Endodermal cell (in vitro differentiated cells): Measurements from ENCODE around the gene HSP90AA1. TPM values are rescaled to one million over a fixed set of nuclear protein-coding genes. Genes with fewer than 3 reads are reported as not detected.

Source experiments
- DNase-seq: peaks from one replicate; pipeline ENCODE4 v3.0.0-alpha.2; 2017
- H3K27ac ChIP-seq: 2 replicates; pipeline ENCODE4 v1.5.1; 2013; ENCODE audit warnings: mild to moderate bottlenecking, low read depth, low read length, moderate library complexity
- H3K27me3 ChIP-seq: 2 replicates; pipeline ENCODE4 v1.6.1; 2013; ENCODE audit warnings: mild to moderate bottlenecking, low read length, moderate library complexity; ENCODE audit not compliant: insufficient read depth, control insufficient read depth, poor library complexity, severe bottlenecking
- H3K36me3 ChIP-seq: 2 replicates; pipeline ENCODE4 v1.7.0; 2013; ENCODE audit warnings: mild to moderate bottlenecking, low read length, moderate library complexity; ENCODE audit not compliant: control insufficient read depth, insufficient read depth
- H3K4me1 ChIP-seq: one replicate; pipeline ENCODE4 v1.7.0; 2013; ENCODE audit warnings: low read length; ENCODE audit not compliant: control insufficient read depth, insufficient read depth
- H3K4me3 ChIP-seq: 2 replicates; pipeline ENCODE4 v1.5.1; 2013; ENCODE audit warnings: mild to moderate bottlenecking, low read length, moderate library complexity
- H3K9ac ChIP-seq: 2 replicates; pipeline ENCODE4 v1.6.1; 2013; ENCODE audit warnings: mild to moderate bottlenecking, low read length, moderate library complexity; ENCODE audit not compliant: poor library complexity, severe bottlenecking; ENCODE audit errors: extremely low read depth
- H3K9me3 ChIP-seq: 2 replicates; pipeline ENCODE4 v1.6.1; 2013; ENCODE audit warnings: mild to moderate bottlenecking, low read length, moderate library complexity; ENCODE audit not compliant: control insufficient read depth
- H3K27ac Mint-ChIP-seq: 2 replicates; pipeline ENCODE4 v1.8.0; 2020; ENCODE audit warnings: mixed read lengths
- H3K27me3 Mint-ChIP-seq: 2 replicates; pipeline ENCODE4 v1.8.0; 2021; ENCODE audit warnings: mild to moderate bottlenecking, mixed read lengths; ENCODE audit not compliant: insufficient read depth
- H3K36me3 Mint-ChIP-seq: 2 replicates; pipeline ENCODE4 v1.8.0; 2020; ENCODE audit warnings: low read depth, mixed read lengths
- H3K4me1 Mint-ChIP-seq: 2 replicates; pipeline ENCODE4 v1.8.0; 2020; ENCODE audit warnings: mixed read lengths
- H3K4me3 Mint-ChIP-seq: 2 replicates; pipeline ENCODE4 v1.8.0; 2020; ENCODE audit warnings: mild to moderate bottlenecking, moderate library complexity, mixed read lengths
- H3K9me3 Mint-ChIP-seq: 2 replicates; pipeline ENCODE4 v1.8.0; 2020; ENCODE audit warnings: mild to moderate bottlenecking, mixed read lengths
- CTCF ChIP-seq: fragments of 200-600 bp; sonication (generic); conservative IDR thresholded peaks from 2 replicates; pipeline ENCODE4 v1.5.0; 2021; ENCODE audit warnings: antibody characterized with exemption, mild to moderate bottlenecking
- WGBS, 2 experiments: methylation state at CpG; one replicate each; pipeline versions ENCODE4 v1.1.5 to v1.1.7; 2013; ENCODE audit warnings: missing lambda C conversion rate in 2 of 2, mixed read lengths in 1 of 2; ENCODE audit not compliant: insufficient coverage in 1 of 2, insufficient read length in 1 of 2; 5-methylcytosine and 5-hydroxymethylcytosine counted together
- total RNA-seq, 2 donors: library from RNA; stranded (reverse); fragmentation: NEBNext Ultra II Directional in 1 of 2; extraction: Animal tissue kit (Norgen Biotek cat#: 25700) in 1 of 2; gene quantifications; 2 replicates in 1 of 2; 3 replicates in 1 of 2; pipeline ENCODE4 v1.2.1, GENCODE V29; 2021

The HSP90AA1 gene
- total RNA-seq, 2 donors from 2014 or later = 696 to 821 TPM

- H3K4me1 ChIP-seq = no peaks in the 10 kb centered on the region
- Mint-ChIP-seq H3K9me3 (no peaks in the 10 kb centered on the region), H3K36me3 (peaks cover 90% of the 10 kb centered on the region), H3K4me3 (no peak overlapping the region), H3K4me1 (no peaks in the 10 kb centered on the region), H3K27me3 (no peaks in the 10 kb centered on the region), H3K27ac (no peak overlapping the region)
- peaks cover 93% of the 10 kb centered on the region for H3K36me3 ChIP-seq
- no peak overlapping the region for H3K27ac ChIP-seq
- no peak for TF ChIP-seq CTCF
- DNase-seq = no peak
- no peaks in the 10 kb centered on the region for H3K27me3 ChIP-seq
- 94 to 100% methylated on average over 1 of the region's 1 CpG for WGBS, 2 experiments
- no peak overlapping the region for H3K4me3 ChIP-seq
- no peak overlapping the region for H3K9ac ChIP-seq
- H3K9me3 ChIP-seq = no peaks in the 10 kb centered on the region
Measured at GRCh38 chr14:102037686-102038085, 49.2 kb downstream of the HSP90AA1 start.

GRCh38 chr14:102035914-102036313, 50.9 kb downstream of the HSP90AA1 start:
- Histone ChIP-seq H3K9me3 (no peaks in the 10 kb centered on the region), H3K4me3 (no peak overlapping the region), H3K27ac (no peak overlapping the region), H3K4me1 (no peaks in the 10 kb centered on the region), H3K36me3 (peaks cover 93% of the 10 kb centered on the region), H3K9ac (no peak overlapping the region), H3K27me3 (no peaks in the 10 kb centered on the region)
- no peak for TF ChIP-seq CTCF
- Mint-ChIP-seq H3K27ac (no peak overlapping the region), H3K9me3 (no peaks in the 10 kb centered on the region), H3K4me1 (no peaks in the 10 kb centered on the region), H3K4me3 (no peak overlapping the region), H3K36me3 (peaks cover 82% of the 10 kb centered on the region), H3K27me3 (no peaks in the 10 kb centered on the region)
- no peak for DNase-seq
- WGBS, 2 experiments = 94 to 95% methylated on average over 9 of the region's 9 CpGs

- Mint-ChIP-seq H3K4me1 (peaks cover 7% of the 10 kb centered on the region), H3K9me3 (no peaks in the 10 kb centered on the region), H3K27ac (no peak overlapping the region), H3K4me3 (no peak overlapping the region), H3K36me3 (peaks cover 83% of the 10 kb centered on the region), H3K27me3 (no peaks in the 10 kb centered on the region)
- DNase-seq = no peak
- Histone ChIP-seq H3K27me3 (no peaks in the 10 kb centered on the region), H3K27ac (no peak overlapping the region), H3K9me3 (no peaks in the 10 kb centered on the region), H3K36me3 (peaks cover 95% of the 10 kb centered on the region), H3K4me3 (no peak overlapping the region), H3K4me1 (no peaks in the 10 kb centered on the region), H3K9ac (no peak overlapping the region)
- no peak for TF ChIP-seq CTCF
- 96% methylated on average over 8 to 11 of the region's 11 CpGs for WGBS, 2 experiments
Measured at GRCh38 chr14:102034301-102034700, 52.5 kb downstream of the HSP90AA1 start.
